WTC11 (cell line): ENCODE results near the gene SETD9. TPM values are rescaled to one million over a fixed set of nuclear protein-coding genes. Genes with fewer than 3 reads are reported as not detected.

Source experiments
- AFF4 ChIP-seq: sonication (generic); formaldehyde crosslinking; IDR thresholded peaks from 2 replicates; pipeline ENCODE4 v1.8.1; 2023; ENCODE audit warnings: mild to moderate bottlenecking, missing genetic modification reagents, borderline replicate concordance
- ARID4B ChIP-seq: sonication (generic); formaldehyde crosslinking; IDR thresholded peaks from 2 replicates; pipeline ENCODE4 v1.8.0; 2023; ENCODE audit warnings: missing genetic modification reagents, mild to moderate bottlenecking, borderline replicate concordance
- CBFB ChIP-seq: sonication (generic); formaldehyde crosslinking; IDR thresholded peaks from 2 replicates; pipeline ENCODE4 v1.8.1; 2022; ENCODE audit warnings: mild to moderate bottlenecking, low read depth, missing genetic modification reagents
- E2F5 ChIP-seq: sonication (generic); formaldehyde crosslinking; IDR thresholded peaks from 2 replicates; pipeline ENCODE4 v1.8.1; 2022; ENCODE audit warnings: mild to moderate bottlenecking, moderate library complexity, missing genetic modification reagents
- EMX1 ChIP-seq: fragments of 250-450 bp; sonication (Bioruptor Pico); IDR thresholded peaks from 2 replicates; pipeline ENCODE4 v1.8.0; 2021; ENCODE audit warnings: mild to moderate bottlenecking
- FOXJ3 ChIP-seq: sonication (generic); formaldehyde crosslinking; IDR thresholded peaks from 2 replicates; pipeline ENCODE4 v1.9.0; 2021; ENCODE audit warnings: missing genetic modification reagents, mild to moderate bottlenecking, borderline replicate concordance
- JUN ChIP-seq: sonication (generic); formaldehyde crosslinking; IDR thresholded peaks from 2 replicates; pipeline ENCODE4 v1.8.0; 2023; ENCODE audit warnings: mild to moderate bottlenecking, missing genetic modification reagents
- KAT7 ChIP-seq: sonication (generic); formaldehyde crosslinking; IDR thresholded peaks from 2 replicates; pipeline ENCODE4 v1.8.1; 2023; ENCODE audit warnings: missing genetic modification reagents, mild to moderate bottlenecking, borderline replicate concordance
- NFATC4 ChIP-seq: fragments of 250-450 bp; sonication (Bioruptor Pico); IDR thresholded peaks from 2 replicates; pipeline ENCODE4 v1.9.0; 2021; ENCODE audit warnings: mild to moderate bottlenecking
- NFYB ChIP-seq: sonication (generic); formaldehyde crosslinking; conservative IDR thresholded peaks from 2 replicates; pipeline ENCODE4 v1.8.0; 2022; ENCODE audit warnings: low read depth, missing genetic modification reagents
- STAT6 ChIP-seq: sonication (generic); formaldehyde crosslinking; conservative IDR thresholded peaks from 2 replicates; pipeline ENCODE4 v1.8.1; 2023; ENCODE audit warnings: mild to moderate bottlenecking, low read depth, missing genetic modification reagents, moderate library complexity
- TCF7 ChIP-seq: sonication (generic); formaldehyde crosslinking; IDR thresholded peaks from 2 replicates; pipeline ENCODE4 v1.8.0; 2022; ENCODE audit warnings: mild to moderate bottlenecking, low read depth, missing genetic modification reagents, moderate library complexity
- USF1 ChIP-seq: sonication (generic); formaldehyde crosslinking; IDR thresholded peaks from 2 replicates; pipeline ENCODE4 v1.8.0; 2022; ENCODE audit warnings: mild to moderate bottlenecking, missing genetic modification reagents
- USF2 ChIP-seq: sonication (generic); formaldehyde crosslinking; IDR thresholded peaks from 2 replicates; pipeline ENCODE4 v1.8.1; 2023; ENCODE audit warnings: mild to moderate bottlenecking, missing genetic modification reagents, moderate library complexity
- ZBTB43 ChIP-seq: sonication (generic); formaldehyde crosslinking; IDR thresholded peaks from 2 replicates; pipeline ENCODE4 v1.8.1; 2023; ENCODE audit warnings: mild to moderate bottlenecking, missing genetic modification reagents
- ZNF232 ChIP-seq: sonication (generic); formaldehyde crosslinking; IDR thresholded peaks from 2 replicates; pipeline ENCODE4 v1.8.0; 2022; ENCODE audit warnings: mild to moderate bottlenecking, missing genetic modification reagents
- ZNF425 ChIP-seq: fragments of 250-450 bp; sonication (Bioruptor Pico); conservative IDR thresholded peaks from 2 replicates; pipeline ENCODE4 v1.9.0; 2021; ENCODE audit warnings: mild to moderate bottlenecking
- total RNA-seq: library from RNA; stranded (reverse); gene quantifications from 3 replicates; pipeline ENCODE4 v1.2.3, GENCODE V29; 2021

SETD9 gene
- total RNA-seq, 1 experiment from 2014 or later: 6.7 TPM

GRCh38 chr5:56909294-56910209, at the start of gene SETD9 (continued):
- TF ChIP-seq ARID4B (CRISPR knock-in tag): peak; percentile 86; the same call in 1 of the 2 replicates
- TF ChIP-seq EMX1 (CRISPR knock-in tag): no peak
- no peak for TF ChIP-seq FOXJ3 (CRISPR knock-in tag)
- no peak for TF ChIP-seq E2F5 (CRISPR knock-in tag)
- no peak for TF ChIP-seq TCF7 (CRISPR knock-in tag)
- TF ChIP-seq STAT6 (CRISPR knock-in tag): no peak
- TF ChIP-seq ZBTB43: no peak
- 0 out of 2 replicates have a peak, but pooled peaks have one; percentile 6 for TF ChIP-seq USF2 (CRISPR knock-in tag)
- TF ChIP-seq ZNF425 (CRISPR knock-in tag): no peak
- no peak for TF ChIP-seq NFATC4 (CRISPR knock-in tag)
- no peak for TF ChIP-seq AFF4 (CRISPR knock-in tag)
- 0 out of 2 replicates have a peak, but pooled peaks have one; percentile 72 for TF ChIP-seq KAT7 (CRISPR knock-in tag)
- peak; percentile 73; the same call in 1 of the 2 replicates for TF ChIP-seq CBFB (CRISPR knock-in tag)
- no peak for TF ChIP-seq NFYB (CRISPR knock-in tag)
- TF ChIP-seq JUN (CRISPR knock-in tag): no peak
- peak; percentile 60; the same call in 1 of the 2 replicates for TF ChIP-seq ZNF232 (CRISPR knock-in tag)
- TF ChIP-seq USF1 (CRISPR knock-in tag): 0 out of 2 replicates have a peak, but pooled peaks have one; percentile 57
